Measurements from ENCODE around the gene FKBP1A. TPM values are rescaled to one million over a fixed set of nuclear protein-coding genes. Genes with fewer than 3 reads are reported as not detected.
A peak's percentile ranks its signal among the peaks of the same experiment; 100 is the strongest.

Gene FKBP1A
- total and polyA plus RNA-seq, 10 of the 15 experiments (the other 5 are each of a cell fraction or from before 2014, with no cell fraction given) = 103 to 687 (median 254) TPM

- TF ChIP-seq TBL1XR1 (IDR thresholded peaks at IDR 0.05; ENCODE audit: low read depth, low read length) (no peak), SP1 (IDR thresholded peaks at IDR 0.05; ENCODE audit: low read depth, low read length) (peak; percentile 29), SIX5 (IDR thresholded peaks at IDR 0.05; ENCODE audit: low read depth, low read length, severe bottlenecking) (no peak), WRNIP1 (IDR thresholded peaks at IDR 0.05; ENCODE audit: borderline replicate concordance, low read depth, low read length) (no peak; the same call in 1 of the 2 replicates), USF1 (IDR thresholded peaks at IDR 0.05; ENCODE audit: borderline replicate concordance, extremely low read length, insufficient read depth, low read depth, low read length) (no peak), RAD21 (IDR thresholded peaks at IDR 0.05; ENCODE audit: insufficient read depth, low read depth, low read length) (no peak), EGR1 (IDR thresholded peaks at IDR 0.05; ENCODE audit: borderline replicate concordance in 1 of 2, low read depth in 2 of 2, low read length in 2 of 2) (peak in 1 of 2 experiments; percentile 80; a peak in 2 of 3 replicates), PAX5 (IDR thresholded peaks at IDR 0.05; ENCODE audit: borderline replicate concordance, low read depth, low read length) (peak; percentile 2; the same call in 1 of the 2 replicates), MYC (IDR thresholded peaks at IDR 0.05; ENCODE audit: insufficient read depth, insufficient read length, insufficient replicate concordance, low read length, severe bottlenecking) (peak; percentile 70), SMAD5 (IDR thresholded peaks at IDR 0.05; ENCODE audit: low read depth) (peak; percentile 82; the same call in 1 of the 2 replicates), RCOR1 (conservative IDR thresholded peaks at IDR 0.05; ENCODE audit: low read depth, low read length) (no peak), TCF3 (IDR thresholded peaks at IDR 0.05; ENCODE audit: borderline replicate concordance, insufficient read depth, low read depth, low read length) (no peak), REST (IDR thresholded peaks at IDR 0.05; ENCODE audit: low read depth, low read length) (no peak), RAD51 (IDR thresholded peaks at IDR 0.05) (no peak), STAT1 (conservative IDR thresholded peaks at IDR 0.05) (peak; percentile 90; the same call in 1 of the 2 replicates), IRF4 (IDR thresholded peaks at IDR 0.05; ENCODE audit: low read depth, low read length) (peak; percentile 91), POU2F2 (IDR thresholded peaks at IDR 0.05; ENCODE audit: borderline replicate concordance, low read depth, low read length) (peak; percentile 69), NFIC (IDR thresholded peaks at IDR 0.05; ENCODE audit: low read depth, low read length) (no peak; the same call in 1 of the 2 replicates)
- TF ChIP-seq, protein P1, sequence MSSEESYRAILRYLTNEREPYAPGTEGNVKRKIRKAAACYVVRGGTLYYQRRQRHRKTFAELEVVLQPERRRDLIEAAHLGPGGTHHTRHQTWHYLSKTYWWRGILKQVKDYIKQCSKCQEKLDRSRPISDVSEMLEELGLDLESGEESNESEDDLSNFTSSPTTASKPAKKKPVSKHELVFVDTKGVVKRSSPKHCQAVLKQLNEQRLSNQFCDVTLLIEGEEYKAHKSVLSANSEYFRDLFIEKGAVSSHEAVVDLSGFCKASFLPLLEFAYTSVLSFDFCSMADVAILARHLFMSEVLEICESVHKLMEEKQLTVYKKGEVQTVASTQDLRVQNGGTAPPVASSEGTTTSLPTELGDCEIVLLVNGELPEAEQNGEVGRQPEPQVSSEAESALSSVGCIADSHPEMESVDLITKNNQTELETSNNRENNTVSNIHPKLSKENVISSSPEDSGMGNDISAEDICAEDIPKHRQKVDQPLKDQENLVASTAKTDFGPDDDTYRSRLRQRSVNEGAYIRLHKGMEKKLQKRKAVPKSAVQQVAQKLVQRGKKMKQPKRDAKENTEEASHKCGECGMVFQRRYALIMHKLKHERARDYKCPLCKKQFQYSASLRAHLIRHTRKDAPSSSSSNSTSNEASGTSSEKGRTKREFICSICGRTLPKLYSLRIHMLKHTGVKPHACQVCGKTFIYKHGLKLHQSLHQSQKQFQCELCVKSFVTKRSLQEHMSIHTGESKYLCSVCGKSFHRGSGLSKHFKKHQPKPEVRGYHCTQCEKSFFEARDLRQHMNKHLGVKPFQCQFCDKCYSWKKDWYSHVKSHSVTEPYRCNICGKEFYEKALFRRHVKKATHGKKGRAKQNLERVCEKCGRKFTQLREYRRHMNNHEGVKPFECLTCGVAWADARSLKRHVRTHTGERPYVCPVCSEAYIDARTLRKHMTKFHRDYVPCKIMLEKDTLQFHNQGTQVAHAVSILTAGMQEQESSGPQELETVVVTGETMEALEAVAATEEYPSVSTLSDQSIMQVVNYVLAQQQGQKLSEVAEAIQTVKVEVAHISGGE (CRISPR knock-in tag; IDR thresholded peaks at IDR 0.05) = no peak
- TF ChIP-seq, protein P2, sequence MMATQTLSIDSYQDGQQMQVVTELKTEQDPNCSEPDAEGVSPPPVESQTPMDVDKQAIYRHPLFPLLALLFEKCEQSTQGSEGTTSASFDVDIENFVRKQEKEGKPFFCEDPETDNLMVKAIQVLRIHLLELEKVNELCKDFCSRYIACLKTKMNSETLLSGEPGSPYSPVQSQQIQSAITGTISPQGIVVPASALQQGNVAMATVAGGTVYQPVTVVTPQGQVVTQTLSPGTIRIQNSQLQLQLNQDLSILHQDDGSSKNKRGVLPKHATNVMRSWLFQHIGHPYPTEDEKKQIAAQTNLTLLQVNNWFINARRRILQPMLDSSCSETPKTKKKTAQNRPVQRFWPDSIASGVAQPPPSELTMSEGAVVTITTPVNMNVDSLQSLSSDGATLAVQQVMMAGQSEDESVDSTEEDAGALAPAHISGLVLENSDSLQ (IDR thresholded peaks at IDR 0.05) = peak; percentile 84
Measured at GRCh38 chr20:1325173-1326030, 67.5 kb downstream of the FKBP1A start (continued).

Data from GM12878 (cell line).